GM23338 (cell line): ENCODE measurements around the gene MUC21. TPM values are rescaled to one million over a fixed set of nuclear protein-coding genes. Genes with fewer than 3 reads are reported as not detected.
A peak's percentile ranks its signal among the peaks of the same experiment; 100 is the strongest.

Experiments used
- ATAC-seq: fragments of 200-7000 bp; cut with Tn5 transposase; 3 replicates; pipeline ENCODE4 v1.9.1; 2020
- DNase-seq: peaks from one replicate; pipeline ENCODE4 v3.0.0-alpha.2; 2015; ENCODE audit warnings: low spot score
- H2AFZ ChIP-seq: fragments of 200-600 bp; sonication (generic); 2 replicates; pipeline ENCODE4 v1.8.0; 2016; ENCODE audit warnings: antibody characterized with exemption, mild to moderate bottlenecking, moderate library complexity
- H3F3A ChIP-seq: fragments of 200-600 bp; sonication (generic); replicated peaks from 2 replicates; pipeline ENCODE4 v1.8.0; 2017; ENCODE audit warnings: antibody characterized with exemption, mixed run types, low read depth
- H3K27ac ChIP-seq: fragments of 200-600 bp; sonication (generic); 2 replicates; pipeline ENCODE4 v1.6.1; 2016; ENCODE audit warnings: low read depth
- H3K27me3 ChIP-seq: fragments of 200-600 bp; sonication (generic); 2 replicates; pipeline ENCODE4 v1.8.0; 2016; ENCODE audit warnings: mild to moderate bottlenecking, mixed run types, moderate library complexity; ENCODE audit not compliant: insufficient read depth
- H3K36me3 ChIP-seq: fragments of 200-600 bp; sonication (generic); 2 replicates; pipeline ENCODE4 v1.8.0; 2016; ENCODE audit warnings: mild to moderate bottlenecking; ENCODE audit not compliant: insufficient read depth
- H3K4me1 ChIP-seq: fragments of 200-600 bp; sonication (generic); 2 replicates; pipeline ENCODE4 v1.8.0; 2016; ENCODE audit warnings: mild to moderate bottlenecking, moderate library complexity; ENCODE audit not compliant: insufficient read depth
- H3K4me2 ChIP-seq: fragments of 200-600 bp; sonication (generic); 2 replicates; pipeline ENCODE4 v1.7.1; 2017; ENCODE audit warnings: mixed run types
- H3K4me3 ChIP-seq: fragments of 200-600 bp; sonication (generic); 2 replicates; pipeline ENCODE4 v1.6.1; 2016; ENCODE audit warnings: mixed run types
- H3K79me2 ChIP-seq: fragments of 200-600 bp; sonication (generic); replicated peaks from 2 replicates; pipeline ENCODE4 v1.8.0; 2017; ENCODE audit warnings: mild to moderate bottlenecking; ENCODE audit not compliant: insufficient read depth
- H3K9me2 ChIP-seq: fragments of 200-600 bp; sonication (generic); 2 replicates; pipeline ENCODE4 v1.8.0; 2017; ENCODE audit not compliant: insufficient read depth
- H4K20me1 ChIP-seq: fragments of 200-600 bp; sonication (generic); replicated peaks from 2 replicates; pipeline ENCODE4 v1.8.0; 2017; ENCODE audit warnings: mild to moderate bottlenecking; ENCODE audit not compliant: insufficient read depth
- H3K27ac Mint-ChIP-seq: 2 replicates; pipeline ENCODE4 v1.8.0; 2020; ENCODE audit warnings: inconsistent platforms, mild to moderate bottlenecking, moderate library complexity, mixed read lengths
- H3K27me3 Mint-ChIP-seq: 3 replicates; pipeline ENCODE4 v1.8.0; 2022; ENCODE audit warnings: low read depth, mild to moderate bottlenecking, moderate library complexity, mixed read lengths, inconsistent platforms; ENCODE audit not compliant: insufficient read depth, poor library complexity
- H3K36me3 Mint-ChIP-seq: 3 replicates; pipeline ENCODE4 v1.8.0; 2021; ENCODE audit warnings: low read depth, mild to moderate bottlenecking, inconsistent platforms, moderate library complexity, mixed read lengths
- H3K4me1 Mint-ChIP-seq: 3 replicates; pipeline ENCODE4 v1.8.0; 2020; ENCODE audit warnings: mild to moderate bottlenecking, inconsistent platforms, mixed read lengths
- H3K4me3 Mint-ChIP-seq: 3 replicates; pipeline ENCODE4 v1.8.0; 2021; ENCODE audit warnings: moderate library complexity, mild to moderate bottlenecking, inconsistent platforms, mixed read lengths
- H3K9me3 Mint-ChIP-seq: 3 replicates; pipeline ENCODE4 v1.8.0; 2020; ENCODE audit warnings: moderate library complexity, mild to moderate bottlenecking, inconsistent platforms, mixed read lengths
- CREB1 ChIP-seq: fragments of 250-450 bp; sonication (Bioruptor Pico); IDR thresholded peaks from 2 replicates; pipeline ENCODE4 v1.5.0; 2020; ENCODE audit warnings: low read depth, mild to moderate bottlenecking, moderate library complexity
- CTCF ChIP-seq, 2 experiments: fragments of 200-600 bp in 1 of 2; sonication (generic) in 1 of 2; conservative IDR thresholded peaks; 2 replicates each; pipeline versions ENCODE4 v1.5.1 to v1.6.1; 2016 to 2017; ENCODE audit warnings: antibody characterized with exemption in 2 of 2, low read depth in 2 of 2, mild to moderate bottlenecking in 2 of 2, moderate library complexity in 1 of 2
- ETS1 ChIP-seq: IDR thresholded peaks from 2 replicates; pipeline ENCODE4 v1.6.1; 2016; ENCODE audit warnings: antibody characterized with exemption
- EZH2 ChIP-seq: fragments of 200-600 bp; sonication (generic); IDR thresholded peaks from one replicate; pipeline ENCODE4 v1.8.0; 2017; ENCODE audit warnings: antibody characterized with exemption, mild to moderate bottlenecking, low read depth; ENCODE audit not compliant: unreplicated experiment
- EZH2phosphoT487 ChIP-seq: fragments of 200-600 bp; sonication (generic); IDR thresholded peaks from one replicate; pipeline ENCODE4 v1.8.1; 2018; ENCODE audit warnings: antibody characterized with exemption; ENCODE audit not compliant: unreplicated experiment
- JUNB ChIP-seq: IDR thresholded peaks from one replicate; pipeline ENCODE4 v1.6.1; 2016; ENCODE audit warnings: antibody characterized with exemption; ENCODE audit not compliant: unreplicated experiment
- NANOG ChIP-seq: IDR thresholded peaks from 2 replicates; pipeline ENCODE4 v1.6.1; 2016; ENCODE audit warnings: antibody characterized with exemption, borderline replicate concordance
- POLR2AphosphoS5 ChIP-seq: IDR thresholded peaks from 2 replicates; pipeline ENCODE4 v1.6.1; 2016; ENCODE audit warnings: antibody characterized with exemption, low read depth
- REST ChIP-seq: IDR thresholded peaks from one replicate; pipeline ENCODE4 v1.6.1; 2018; ENCODE audit warnings: antibody characterized with exemption; ENCODE audit not compliant: unreplicated experiment
- STAT1 ChIP-seq: IDR thresholded peaks from one replicate; pipeline ENCODE4 v1.6.1; 2016; ENCODE audit warnings: antibody characterized with exemption; ENCODE audit not compliant: unreplicated experiment
- ZNF114 ChIP-seq: fragments of 250-450 bp; sonication (Bioruptor Pico); IDR thresholded peaks from 2 replicates; pipeline ENCODE4 v1.5.0; 2020; ENCODE audit warnings: mild to moderate bottlenecking, moderate library complexity
- ZNF331 ChIP-seq: fragments of 250-450 bp; sonication (Bioruptor Pico); IDR thresholded peaks from 2 replicates; pipeline ENCODE4 v1.5.0; 2020; ENCODE audit warnings: low read depth, mild to moderate bottlenecking, moderate library complexity
- ZNF462 ChIP-seq: fragments of 250-450 bp; sonication (Bioruptor Pico); IDR thresholded peaks from 2 replicates; pipeline ENCODE4 v1.5.0; 2020; ENCODE audit warnings: mild to moderate bottlenecking, moderate library complexity
- polyA plus RNA-seq: library from polyadenylated mRNA; unstranded; fragments of >200 nt; fragmentation: Nextera tagmentation; extraction: Ambion mirVana; gene quantifications from 2 replicates; pipeline ENCODE4 v1.2.1, GENCODE V29; 2016
- total RNA-seq: library from RNA; depleted of rRNA; stranded (reverse); fragments of >200 nt; shearing (Covaris generic); gene quantifications from 2 replicates; pipeline ENCODE4 v1.2.3, GENCODE V29; 2014

Gene MUC21
- total and polyA plus RNA-seq, 2 experiments from 2014 or later = not detected

GRCh38 chr6:30937265-30937664 lies 46.3 kb upstream of the MUC21 start:
- Mint-ChIP-seq H3K36me3 (no peaks in the 10 kb centered on the region; the same call in 2 of the 3 replicates), H3K4me1 (peaks cover 29% of the 10 kb centered on the region), H3K9me3 (no peaks in the 10 kb centered on the region), H3K27ac (no peak overlapping the region), H3K4me3 (no peak overlapping the region), H3K27me3 (peaks cover 14% of the 10 kb centered on the region)
- no peak for TF ChIP-seq EZH2phosphoT487
- TF ChIP-seq EZH2 = no peak
- TF ChIP-seq REST = no peak
- TF ChIP-seq JUNB = no peak
- TF ChIP-seq POLR2AphosphoS5 = no peak
- no peak for TF ChIP-seq ZNF331 (CRISPR knock-in tag)
- TF ChIP-seq ETS1 = no peak
- no peak for TF ChIP-seq ZNF462 (CRISPR knock-in tag)
- no peak for TF ChIP-seq STAT1
- no peak for TF ChIP-seq CTCF (conservative IDR thresholded peaks at IDR 0.05; ENCODE audit: low read depth in 2 of 2)
- no peak for TF ChIP-seq ZNF114 (CRISPR knock-in tag)
- TF ChIP-seq CREB1 (CRISPR knock-in tag) = no peak
- no peak for TF ChIP-seq NANOG
- Histone ChIP-seq H3F3A (no peaks in the 10 kb centered on the region), H3K4me1 (peaks cover 16% of the 10 kb centered on the region), H3K9me2 (peaks cover 5% of the 10 kb centered on the region; the same call in 1 of the 2 replicates), H3K79me2 (no peaks in the 10 kb centered on the region), H3K27ac (no peak overlapping the region), H2AFZ (0 out of 2 replicates have a peak overlapping the region, but pooled peaks have one; percentile 43), H4K20me1 (no peaks in the 10 kb centered on the region), H3K36me3 (no peaks in the 10 kb centered on the region), H3K4me2 (no peak overlapping the region), H3K27me3 (no peaks in the 10 kb centered on the region), H3K4me3 (no peak overlapping the region)
- ATAC-seq (no peak; the same call in 2 of the 3 replicates), DNase-seq (no peak)
